Gastroesophageal sphincter (tissue), 4 donors: ENCODE data around the gene IL19. TPM values are rescaled to one million over a fixed set of nuclear protein-coding genes. Genes with fewer than 3 reads are reported as not detected.
A peak's percentile ranks its signal among the peaks of the same experiment; 100 is the strongest.

Experiments used
- ATAC-seq: fragments of 150-250 bp; one replicate; pipeline ENCODE4 v1.9.1; 2016; ENCODE audit warnings: mild to moderate bottlenecking, moderate library complexity
- H3K27ac ChIP-seq, 4 donors: fragments of 200-600 bp; sonication (generic) in 3 of 4; 1 replicate in 3 of 4; 2 replicates in 1 of 4; pipeline ENCODE4 v1.5.1; 2016 to 2019
- H3K27me3 ChIP-seq: fragments of 200-600 bp; sonication (generic); one replicate; pipeline ENCODE4 v1.5.1; 2019
- H3K36me3 ChIP-seq, 2 donors: fragments of 200-600 bp; sonication (generic); one replicate each; pipeline ENCODE4 v1.5.1; 2019; ENCODE audit warnings: control low read depth in 1 of 2
- H3K4me1 ChIP-seq, 3 donors: fragments of 200-600 bp; sonication (generic); 1 replicate in 2 of 3; 2 replicates in 1 of 3; pipeline ENCODE4 v1.5.1; 2016 to 2019; ENCODE audit warnings: control low read depth in 2 of 3
- H3K4me3 ChIP-seq, 2 donors: fragments of 200-600 bp; sonication (generic); one replicate each; pipeline ENCODE4 v1.5.1; 2019; ENCODE audit warnings: mild to moderate bottlenecking in 1 of 2, moderate library complexity in 1 of 2
- H3K9me3 ChIP-seq, 3 donors: fragments of 200-600 bp; sonication (generic); one replicate each; pipeline ENCODE4 v1.5.1; 2017 to 2019; ENCODE audit warnings: control low read depth in 2 of 3
- CTCF ChIP-seq, 4 experiments: fragments of 200-600 bp in 2 of 4; fragments of 450-650 bp in 2 of 4; sonication (generic) in 1 of 4; IDR thresholded peaks; one replicate each; pipeline ENCODE4 v1.5.1; 2017 to 2019; ENCODE audit warnings: antibody characterized with exemption in 4 of 4, mild to moderate bottlenecking in 2 of 4, moderate library complexity in 2 of 4
- EP300 ChIP-seq: sonication (generic); formaldehyde crosslinking; IDR thresholded peaks from one replicate; pipeline ENCODE4 v1.6.1; 2017; ENCODE audit warnings: antibody characterized with exemption, mild to moderate bottlenecking
- POLR2A ChIP-seq, 2 donors: fragments of 450-650 bp; IDR thresholded peaks; one replicate each; pipeline ENCODE4 v1.6.1; 2017; ENCODE audit warnings: antibody characterized with exemption in 2 of 2, mild to moderate bottlenecking in 2 of 2, moderate library complexity in 1 of 2
- POLR2AphosphoS5 ChIP-seq: sonication (generic); formaldehyde crosslinking; IDR thresholded peaks from one replicate; pipeline ENCODE4 v1.6.1; 2017; ENCODE audit warnings: antibody characterized with exemption
- WGBS, 2 donors: methylation state at CpG; one replicate each; pipeline ENCODE4 v1.1.5; 2018; ENCODE audit warnings: low coverage in 1 of 2; 5-methylcytosine and 5-hydroxymethylcytosine counted together
- total RNA-seq, 4 donors: library from RNA; depleted of rRNA; stranded (reverse); fragments of >200 nt; gene quantifications; one replicate each; pipeline ENCODE4 v1.1.0, GENCODE V29; 2016

IL19 gene
- total RNA-seq, 4 donors from 2014 or later, result 0.27 TPM; not detected in 3

DNA sequence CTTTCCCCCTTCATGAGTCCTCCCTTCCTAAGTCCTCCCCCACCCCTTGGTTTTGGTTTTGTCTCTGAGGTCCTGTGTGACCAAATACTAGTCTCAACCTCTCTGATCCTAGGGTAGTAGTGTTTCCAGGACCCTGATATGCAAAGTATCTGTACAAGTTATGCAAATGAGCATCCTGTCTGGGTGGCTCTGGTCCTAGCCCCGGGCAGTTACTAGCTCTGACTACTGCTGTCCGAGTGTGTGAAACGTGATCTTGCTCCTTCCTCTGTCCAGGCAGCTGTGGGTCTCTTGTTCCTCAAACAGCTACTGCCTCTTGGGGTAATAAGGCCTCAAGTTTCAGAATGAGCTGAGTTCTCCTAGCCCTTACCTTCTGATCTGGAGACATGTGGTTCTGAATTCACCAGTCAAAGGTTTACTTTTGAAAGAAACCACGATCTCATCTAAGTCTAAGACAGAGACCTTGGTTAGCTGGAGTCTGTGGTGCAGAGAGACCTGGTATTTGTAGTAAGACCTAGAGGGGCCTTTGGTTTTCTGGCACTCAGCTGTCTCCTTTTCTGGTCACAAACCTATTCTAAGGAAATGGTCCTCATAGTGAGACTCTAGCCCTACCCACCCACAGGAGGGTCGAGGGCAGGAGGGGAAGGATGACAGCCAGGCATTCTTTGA, 31.0 kb upstream of the IL19 start:
- 15 to 51% methylated on average over 5 of the region's 5 CpGs for WGBS, 2 donors
- Histone ChIP-seq H3K27ac (no peak overlapping the region), H3K36me3 (peaks cover 0 to 14% of the 10 kb centered on the region in 2 donors), H3K4me1 (peaks cover 0 to 30% (median 0%) of the 10 kb centered on the region in 3 donors), H3K4me3 (no peak overlapping the region), H3K9me3 (no peaks in the 10 kb centered on the region), H3K27me3 (no peaks in the 10 kb centered on the region)
- TF ChIP-seq EP300, result no peak
- TF ChIP-seq CTCF (IDR thresholded peaks at IDR 0.05), result no peak
- TF ChIP-seq POLR2A (IDR thresholded peaks at IDR 0.05), result no peak
- no peak for TF ChIP-seq POLR2AphosphoS5
- peak; percentile 25 for ATAC-seq

DNA sequence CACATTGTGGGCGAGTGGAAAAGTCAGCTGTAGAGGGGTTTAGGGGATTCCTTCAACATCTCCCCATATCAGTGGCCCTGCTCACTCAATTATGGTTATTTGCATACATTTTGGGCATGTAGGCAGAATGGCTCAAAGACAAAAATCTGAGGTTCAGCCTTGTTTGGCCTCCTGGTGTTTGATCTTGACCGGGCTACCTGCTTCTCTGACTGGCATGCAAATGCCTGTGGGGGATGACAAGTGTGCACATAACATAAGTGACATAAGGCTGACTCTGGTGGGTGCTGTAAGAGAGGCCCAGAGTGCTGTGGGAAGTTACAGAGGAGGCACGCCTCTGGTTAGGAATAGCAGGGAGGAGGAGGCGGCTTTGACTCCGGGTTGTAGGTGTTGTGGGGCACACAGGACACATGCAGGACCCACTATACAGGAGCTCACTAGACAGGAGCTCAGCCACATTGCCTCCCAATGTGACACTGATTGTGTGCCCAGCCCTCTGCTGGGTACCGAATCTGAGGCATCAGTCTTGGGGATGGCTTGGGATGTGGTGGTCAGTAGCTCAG, 29.4 kb upstream of the IL19 start:
- Histone ChIP-seq H3K27me3 (no peaks in the 10 kb centered on the region), H3K4me3 (no peak overlapping the region), H3K9me3 (no peaks in the 10 kb centered on the region), H3K27ac (no peak overlapping the region), H3K36me3 (no peaks in the 10 kb centered on the region), H3K4me1 (peaks cover 0 to 25% (median 0%) of the 10 kb centered on the region in 3 donors)
- ATAC-seq, result no peak
- no peak for TF ChIP-seq CTCF (IDR thresholded peaks at IDR 0.05)
- no peak for TF ChIP-seq EP300
- no peak for TF ChIP-seq POLR2A (IDR thresholded peaks at IDR 0.05)
- TF ChIP-seq POLR2AphosphoS5, result no peak
- WGBS, 2 donors, result 70 to 81% methylated on average over 2 to 5 of the region's 6 CpGs

GRCh38 chr1:206742719-206743383, 27.7 kb upstream of the IL19 start:
- TF ChIP-seq POLR2A (IDR thresholded peaks at IDR 0.05), result no peak
- TF ChIP-seq EP300, result no peak
- no peak for TF ChIP-seq POLR2AphosphoS5
- TF ChIP-seq CTCF (IDR thresholded peaks at IDR 0.05), result no peak
- Histone ChIP-seq H3K4me3 (no peak overlapping the region), H3K4me1 (peaks cover 0 to 16% (median 0%) of the 10 kb centered on the region in 3 donors), H3K36me3 (no peaks in the 10 kb centered on the region), H3K27me3 (no peaks in the 10 kb centered on the region), H3K9me3 (no peaks in the 10 kb centered on the region), H3K27ac (no peak overlapping the region)
- 62 to 79% methylated on average over 6 to 9 of the region's 13 CpGs for WGBS, 2 donors
- ATAC-seq, result no peak

- Histone ChIP-seq H3K36me3 (no peaks in the 10 kb centered on the region), H3K4me1 (no peaks in the 10 kb centered on the region), H3K27me3 (no peaks in the 10 kb centered on the region), H3K4me3 (no peak overlapping the region), H3K27ac (no peak overlapping the region), H3K9me3 (no peaks in the 10 kb centered on the region)
- WGBS, 2 donors, result 60 to 74% methylated on average over 1 to 4 of the region's 4 CpGs
- no peak for TF ChIP-seq EP300
- no peak for TF ChIP-seq CTCF (IDR thresholded peaks at IDR 0.05)
- TF ChIP-seq POLR2AphosphoS5, result no peak
- TF ChIP-seq POLR2A (IDR thresholded peaks at IDR 0.05), result no peak
- ATAC-seq, result no peak
Measured at GRCh38 chr1:206744683-206745082, 25.9 kb upstream of the IL19 start.
